Measurements from ENCODE around the gene RAC2.
"Not testable (repeated sequence)": the region's sequence is repeated elsewhere in the genome, so short reads cannot be mapped to it uniquely, and the experiment has no call there.

RAC2 gene

GRCh38 chr22:37254867-37255233, 10.8 kb upstream of the RAC2 start:
- no peak for DNase-seq

GRCh38 chr22:37254209-37254866, 10.3 kb upstream of the RAC2 start:
- no peak for DNase-seq

GRCh38 chr22:37253126-37253660, 9.1 kb upstream of the RAC2 start:
- DNase-seq, result no peak

GRCh38 chr22:37251836-37252235, 7.8 kb upstream of the RAC2 start:
- DNase-seq, result not testable (repeated sequence)

GRCh38 chr22:37249986-37250385, 5.9 kb upstream of the RAC2 start:
- no peak for DNase-seq

- no peak for DNase-seq
Observed at GRCh38 chr22:37248251-37248650, 4.2 kb upstream of the RAC2 start.

- DNase-seq, result no peak
Observed at GRCh38 chr22:37245740-37246139, 1.7 kb upstream of the RAC2 start.

- DNase-seq, result no peak
Observed at GRCh38 chr22:37244922-37245722, 1.1 kb upstream of the RAC2 start.

GRCh38 chr22:37243402-37244113, 511 bp downstream of the RAC2 start:
- no peak for DNase-seq

GRCh38 chr22:37242395-37242918, 1.6 kb downstream of the RAC2 start:
- DNase-seq, result peak in 2 of 14 donors; percentile 22 to 57

GRCh38 chr22:37241351-37242142, 2.5 kb downstream of the RAC2 start:
- no peak for DNase-seq

- no peak for DNase-seq
Observed at GRCh38 chr22:37240941-37241320, 3.1 kb downstream of the RAC2 start.

GRCh38 chr22:37240240-37240940, 3.7 kb downstream of the RAC2 start:
- no peak for DNase-seq

- no peak for DNase-seq
Observed at GRCh38 chr22:37239336-37240239, 4.5 kb downstream of the RAC2 start.

GRCh38 chr22:37237371-37238268, 6.4 kb downstream of the RAC2 start:
- no peak for DNase-seq

GRCh38 chr22:37235897-37236607, 8.0 kb downstream of the RAC2 start:
- no peak for DNase-seq

- no peak for DNase-seq
Observed at GRCh38 chr22:37234736-37235711, 9.0 kb downstream of the RAC2 start.

Data from C1 segment of cervical spinal cord (tissue), 14 donors.